ENCODE results near the gene GRAP.
"Not testable (repeated sequence)": the region's sequence is repeated elsewhere in the genome, so short reads cannot be mapped to it uniquely, and the experiment has no call there.

The GRAP gene

GRCh38 chr17:19046782-19047375 is at the start of gene GRAP:
Gene GRAP, minus strand, starts transcription at chr17:19046957. Its CDS starts 31 bp downstream, at chr17:19046926.
- not testable (repeated sequence) for DNase-seq (ENCODE audit: insufficient read length, low spot score)
- FAIRE-seq = peak; percentile 78

- FAIRE-seq; DNase-seq (ENCODE audit: insufficient read length, low spot score): not testable (repeated sequence)
These were observed 47.1 kb upstream of the GRAP start for GRCh38 chr17:19093684-19094438.

- not testable (repeated sequence) for FAIRE-seq; DNase-seq (ENCODE audit: insufficient read length, low spot score)
These were observed 46.3 kb upstream of the GRAP start for GRCh38 chr17:19092737-19093683.

GRCh38 chr17:19090058-19090772 is 43.5 kb upstream of the GRAP start:
- not testable (repeated sequence) for FAIRE-seq; DNase-seq (ENCODE audit: insufficient read length, low spot score)

GRCh38 chr17:19088804-19089685 is 42.3 kb upstream of the GRAP start:
- FAIRE-seq; DNase-seq (ENCODE audit: insufficient read length, low spot score): not testable (repeated sequence)

- DNase-seq (ENCODE audit: insufficient read length, low spot score); FAIRE-seq: not testable (repeated sequence)
These were observed 30.6 kb upstream of the GRAP start for GRCh38 chr17:19077386-19077785.

GRCh38 chr17:19076398-19077192 is 29.8 kb upstream of the GRAP start:
- not testable (repeated sequence) for DNase-seq (ENCODE audit: insufficient read length, low spot score); FAIRE-seq

- FAIRE-seq; DNase-seq (ENCODE audit: insufficient read length, low spot score): not testable (repeated sequence)
These were observed 23.8 kb upstream of the GRAP start for GRCh38 chr17:19070318-19071168.

GRCh38 chr17:19064378-19064777 is 17.6 kb upstream of the GRAP start:
- FAIRE-seq; DNase-seq (ENCODE audit: insufficient read length, low spot score): not testable (repeated sequence)

- not testable (repeated sequence) for FAIRE-seq; DNase-seq (ENCODE audit: insufficient read length, low spot score)
These were observed 16.7 kb upstream of the GRAP start for GRCh38 chr17:19063326-19063956.

GRCh38 chr17:19062718-19063325 is 16.1 kb upstream of the GRAP start:
- not testable (repeated sequence) for FAIRE-seq; DNase-seq (ENCODE audit: insufficient read length, low spot score)

- not testable (repeated sequence) for DNase-seq (ENCODE audit: insufficient read length, low spot score); FAIRE-seq
These were observed 15.4 kb upstream of the GRAP start for GRCh38 chr17:19062009-19062717.

GRCh38 chr17:19055447-19055846 is 8.7 kb upstream of the GRAP start:
- FAIRE-seq; DNase-seq (ENCODE audit: insufficient read length, low spot score): not testable (repeated sequence)

GRCh38 chr17:19048826-19049225 is 2.1 kb upstream of the GRAP start:
- not testable (repeated sequence) for DNase-seq (ENCODE audit: insufficient read length, low spot score); FAIRE-seq

- not testable (repeated sequence) for FAIRE-seq; DNase-seq (ENCODE audit: insufficient read length, low spot score)
These were observed 753 bp upstream of the GRAP start for GRCh38 chr17:19047510-19047909.

- FAIRE-seq = peak; percentile 90
- DNase-seq (ENCODE audit: insufficient read length, low spot score) = not testable (repeated sequence)
These were observed 2.1 kb downstream of the GRAP start for GRCh38 chr17:19044643-19045042.

All from HTR-8/SVneo (cell line).